H1 (cell line): Measurements from ENCODE around the gene FBXO45. TPM values are rescaled to one million over a fixed set of nuclear protein-coding genes. Genes with fewer than 3 reads are reported as not detected.

Experiments
- CTCF ChIA-PET: fragments of 300-600 bp; sonication (Branson Sonifier 250); formaldehyde crosslinking; loops from one replicate; lab custom pipeline; 2021; ENCODE audit not compliant: partially characterized antibody; lab: Charles Lee
- POLR2A ChIA-PET: fragments of 300-600 bp; sonication (Branson Sonifier 250); formaldehyde crosslinking; loops from one replicate; lab custom pipeline; 2021; ENCODE audit warnings: inconsistent platforms; ENCODE audit not compliant: partially characterized antibody; lab: Charles Lee
- DNase-seq, 2 experiments: peaks; one replicate each; pipeline versions ENCODE4 v3.0.0 to v3.0.0-alpha.2; 2010 to 2022; ENCODE audit warnings: low spot score in 2 of 2, low read depth in 1 of 2, mixed read lengths in 1 of 2
- FAIRE-seq: peaks from 2 replicates; lab custom pipeline; 2011; peaks lifted over from hg19 to GRCh38; lab: Jason Lieb, UNC
- H2AFZ ChIP-seq: 2 replicates; pipeline ENCODE4 v1.8.1; 2012; ENCODE audit warnings: low read length, inconsistent platforms
- H2AK5ac ChIP-seq: 2 replicates; pipeline ENCODE4 v1.6.1; 2013; ENCODE audit warnings: low read depth, low read length
- H2BK120ac ChIP-seq: replicated peaks from 2 replicates; pipeline ENCODE3; 2013; ENCODE audit warnings: low read depth, low read length, inconsistent platforms
- H2BK12ac ChIP-seq: 2 replicates; pipeline ENCODE4 v1.6.1; 2013; ENCODE audit warnings: low read depth, low read length
- H2BK15ac ChIP-seq: 2 replicates; pipeline ENCODE4 v1.6.1; 2013; ENCODE audit warnings: low read length
- H2BK20ac ChIP-seq: 2 replicates; pipeline ENCODE4 v1.6.1; 2013; ENCODE audit warnings: low read length
- H2BK5ac ChIP-seq: 2 replicates; pipeline ENCODE4 v1.6.1; 2013; ENCODE audit warnings: low read depth, low read length
- H3K14ac ChIP-seq: 2 replicates; pipeline ENCODE4 v1.6.1; 2013; ENCODE audit warnings: inconsistent platforms; ENCODE audit not compliant: insufficient read length
- H3K18ac ChIP-seq: 2 replicates; pipeline ENCODE4 v1.6.1; 2013; ENCODE audit warnings: low read length; ENCODE audit errors: extremely low read depth
- H3K23ac ChIP-seq: 2 replicates; pipeline ENCODE4 v1.6.1; 2013; ENCODE audit warnings: inconsistent platforms; ENCODE audit not compliant: insufficient read length
- H3K23me2 ChIP-seq: 2 replicates; pipeline ENCODE4 v1.6.1; 2013; ENCODE audit warnings: low read depth, low read length
- H3K27ac ChIP-seq: 2 replicates; pipeline ENCODE4 v1.6.1; 2011; ENCODE audit warnings: low read depth, low read length, inconsistent platforms
- H3K27me3 ChIP-seq, 4 experiments: replicated peaks in 1 of 4; 1 replicate in 1 of 4; 2 replicates in 3 of 4; pipeline versions ENCODE4 v1.6.1 to v1.8.1; 2011 to 2013; ENCODE audit warnings: low read length in 3 of 4, mild to moderate bottlenecking in 3 of 4, inconsistent platforms in 2 of 4, mixed read lengths in 2 of 4, moderate library complexity in 1 of 4; ENCODE audit not compliant: control insufficient read depth in 3 of 4, insufficient read depth in 3 of 4; ENCODE audit errors: extremely low read depth in 1 of 4
- H3K36me3 ChIP-seq, 4 experiments: 2 replicates each; pipeline versions ENCODE4 v1.6.1 to v1.8.1; 2011 to 2013; ENCODE audit warnings: mild to moderate bottlenecking in 4 of 4, low read length in 3 of 4, moderate library complexity in 2 of 4, control low read depth in 1 of 4, inconsistent platforms in 1 of 4; ENCODE audit not compliant: insufficient read depth in 4 of 4, control insufficient read depth in 2 of 4
- H3K4ac ChIP-seq: replicated peaks from 2 replicates; pipeline ENCODE3; 2013; ENCODE audit warnings: low read length, low read depth, mixed read lengths, inconsistent platforms; ENCODE audit not compliant: insufficient read length
- H3K4me1 ChIP-seq, 4 experiments: replicated peaks in 1 of 4; 1 replicate in 1 of 4; 2 replicates in 3 of 4; pipeline versions ENCODE4 v1.6.1 to v1.8.1; 2011 to 2013; ENCODE audit warnings: low read length in 3 of 4, inconsistent platforms in 2 of 4, mixed read lengths in 1 of 4; ENCODE audit not compliant: insufficient read depth in 4 of 4, control insufficient read depth in 3 of 4
- H3K4me2 ChIP-seq, 2 experiments: 2 replicates each; pipeline versions ENCODE4 v1.6.1 to v1.8.1; 2011 to 2013; ENCODE audit warnings: low read depth in 2 of 2, low read length in 2 of 2, control low read depth in 1 of 2, inconsistent platforms in 1 of 2, mild to moderate bottlenecking in 1 of 2; ENCODE audit not compliant: insufficient read depth in 1 of 2
- H3K4me3 ChIP-seq, 4 experiments: fragments of 200-600, 300-600 bp in 1 of 4; sonication (generic), shearing (Covaris generic), sonication (Bioruptor Twin) in 1 of 4; 2 replicates each; pipeline versions ENCODE4 v1.5.1 to v1.8.1; 2011 to 2016; ENCODE audit warnings: low read length in 4 of 4, low read depth in 3 of 4, control low read depth in 2 of 4, inconsistent platforms in 2 of 4, mild to moderate bottlenecking in 2 of 4, mixed read lengths in 1 of 4, moderate library complexity in 1 of 4; ENCODE audit not compliant: insufficient read depth in 2 of 4; ENCODE audit errors: extremely low read depth in 1 of 4
- H3K56ac ChIP-seq: replicated peaks from 2 replicates; pipeline ENCODE3; 2013; ENCODE audit warnings: low read depth, mild to moderate bottlenecking, mixed read lengths, low read length, inconsistent platforms; ENCODE audit not compliant: insufficient read length
- H3K79me1 ChIP-seq: 2 replicates; pipeline ENCODE4 v1.6.1; 2013; ENCODE audit warnings: low read depth, low read length, control low read depth
- H3K79me2 ChIP-seq, 2 experiments: 2 replicates each; pipeline versions ENCODE4 v1.6.1 to v1.8.1; 2012 to 2013; ENCODE audit warnings: low read length in 2 of 2, mild to moderate bottlenecking in 2 of 2, inconsistent platforms in 1 of 2; ENCODE audit not compliant: insufficient read depth in 2 of 2, control insufficient read depth in 1 of 2
- H3K9ac ChIP-seq, 4 experiments: replicated peaks in 1 of 4; 1 replicate in 1 of 4; 2 replicates in 3 of 4; pipeline versions ENCODE4 v1.6.1 to v1.8.1; 2011 to 2013; ENCODE audit warnings: low read depth in 3 of 4, low read length in 3 of 4, control low read depth in 2 of 4, mild to moderate bottlenecking in 2 of 4, moderate library complexity in 2 of 4, inconsistent platforms in 1 of 4; ENCODE audit errors: extremely low read depth in 1 of 4
- H3K9me3 ChIP-seq, 2 experiments: 2 replicates each; pipeline versions ENCODE4 v1.6.1 to v1.8.1; 2012 to 2013; ENCODE audit warnings: mild to moderate bottlenecking in 2 of 2, moderate library complexity in 2 of 2, control low read depth in 1 of 2, inconsistent platforms in 1 of 2, low read depth in 1 of 2, low read length in 1 of 2, mixed read lengths in 1 of 2; ENCODE audit not compliant: insufficient read depth in 2 of 2
- H4K20me1 ChIP-seq, 2 experiments: replicated peaks in 1 of 2; 2 replicates each; pipeline versions ENCODE3 to v1.8.1; 2011 to 2013; ENCODE audit warnings: inconsistent platforms in 2 of 2, low read length in 2 of 2, mild to moderate bottlenecking in 1 of 2; ENCODE audit not compliant: insufficient read depth in 2 of 2, control insufficient read depth in 1 of 2
- H4K5ac ChIP-seq: 2 replicates; pipeline ENCODE4 v1.6.1; 2013; ENCODE audit warnings: low read length, low read depth, mixed read lengths, inconsistent platforms; ENCODE audit not compliant: insufficient read length
- H4K8ac ChIP-seq: 2 replicates; pipeline ENCODE4 v1.8.0; 2013; ENCODE audit warnings: mild to moderate bottlenecking, moderate library complexity, low read length, inconsistent platforms; ENCODE audit not compliant: insufficient read depth; ENCODE audit errors: extremely low read depth
- H4K91ac ChIP-seq: replicated peaks from 2 replicates; pipeline ENCODE3; 2013; ENCODE audit warnings: low read length, mixed read lengths, inconsistent platforms; ENCODE audit not compliant: insufficient read length
- ATF2 ChIP-seq: IDR thresholded peaks from 2 replicates; pipeline ENCODE4 v1.6.1; 2012; ENCODE audit warnings: low read length, inconsistent platforms
- CEBPB ChIP-seq: IDR thresholded peaks from 2 replicates; pipeline ENCODE4 v1.6.1; 2012; ENCODE audit warnings: low read depth, low read length
- HDAC2 ChIP-seq, 2 experiments: fragments of 300-600 bp in 1 of 2; sonication (generic) in 1 of 2; IDR thresholded peaks; 2 replicates each; pipeline ENCODE4 v1.6.1; 2011 to 2012; ENCODE audit warnings: low read depth in 2 of 2, low read length in 2 of 2, mild to moderate bottlenecking in 2 of 2, moderate library complexity in 2 of 2, borderline replicate concordance in 1 of 2, inconsistent platforms in 1 of 2
- JUN ChIP-seq: IDR thresholded peaks from 2 replicates; pipeline ENCODE4 v1.6.1; 2011; ENCODE audit warnings: low read depth, mild to moderate bottlenecking, improper control_type of control experiment, low read length
- RAD21 ChIP-seq, 2 experiments: IDR thresholded peaks in 1 of 2; conservative IDR thresholded peaks in 1 of 2; 2 replicates each; pipeline ENCODE4 v1.6.1; 2011; ENCODE audit warnings: low read depth in 2 of 2, low read length in 2 of 2, improper control_type of control experiment in 1 of 2, inconsistent platforms in 1 of 2, mild to moderate bottlenecking in 1 of 2, moderate library complexity in 1 of 2
- SP4 ChIP-seq: IDR thresholded peaks from 2 replicates; pipeline ENCODE4 v1.6.1; 2012; ENCODE audit warnings: low read length, inconsistent platforms
- TEAD4 ChIP-seq: IDR thresholded peaks from 2 replicates; pipeline ENCODE4 v1.6.1; 2012; ENCODE audit warnings: low read depth, low read length, inconsistent platforms, mixed read lengths
- WGBS, 2 experiments: shearing (Covaris generic) in 1 of 2; methylation state at CpG; one replicate each; pipeline versions ENCODE4 v1.1.6 to v1.1.7; 2013 to 2015; ENCODE audit warnings: low lambda C conversion rate in 2 of 2, mixed read lengths in 2 of 2, inconsistent platforms in 1 of 2, low coverage in 1 of 2, missing lambda C conversion rate in 1 of 2; ENCODE audit not compliant: insufficient replicate concordance in 2 of 2, insufficient coverage in 1 of 2, insufficient read length in 1 of 2; ENCODE audit errors: extremely low coverage in 1 of 2, missing lambda C conversion rate in 1 of 2; 5-methylcytosine and 5-hydroxymethylcytosine counted together
- polyA plus RNA-seq, 7 experiments: library from polyadenylated mRNA; depleted of rRNA in 3 of 7; stranded (reverse) in 5 of 7; unstranded in 2 of 7; fragments of >200 nt in 5 of 7; fragments of 200-250 nt in 2 of 7; gene quantifications; 1 replicate in 5 of 7; 2 replicates in 1 of 7; 4 replicates in 1 of 7; pipeline versions ENCODE4 v1.2.1 to v1.2.3, GENCODE V29; 2011 to 2013; ENCODE audit warnings: missing spikeins in 2 of 7, mixed read lengths in 2 of 7
- total RNA-seq: library from RNA; stranded (reverse); fragmentation: NEBNext Ultra II Directional; extraction: Animal tissue kit (Norgen Biotek cat#: 25700); gene quantifications from 2 replicates; pipeline ENCODE4 v1.2.1, GENCODE V29; 2021

Gene FBXO45
- total and polyA plus RNA-seq, 2 of the 8 experiments (the other 6 are each of a cell fraction or from before 2014, with no cell fraction given): 5.2 to 19.4 TPM

DNA sequence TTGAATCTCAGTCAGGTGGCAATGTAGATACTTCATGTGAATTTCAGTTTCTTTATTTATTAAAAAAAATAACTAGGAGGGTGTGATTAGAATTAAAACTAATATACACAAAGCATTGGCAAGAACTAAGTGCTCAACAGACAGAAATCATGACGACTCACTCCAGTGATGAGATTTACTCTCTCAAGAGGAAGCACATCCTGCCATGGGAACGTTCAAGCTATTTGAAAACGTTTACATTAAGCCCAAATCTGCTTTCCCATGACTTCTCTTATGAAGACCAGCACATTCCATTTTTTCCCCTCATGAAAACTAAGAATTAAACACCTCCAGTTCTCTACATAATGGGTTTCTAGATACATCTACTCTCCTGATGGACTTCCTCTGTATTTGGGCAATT, 8.6 kb upstream of the FBXO45 start:
- 85% methylated on average over 3 of the region's 3 CpGs; no CpG with 5 or more reads in 1 of the 2 experiments for WGBS, 2 experiments

More for the DNA sequence above, 8.6 kb upstream of the FBXO45 start:
- H2BK5ac ChIP-seq: no peak overlapping the region
- FAIRE-seq (no peak), DNase-seq (no peak)
- no peak overlapping the region for H3K4me2 ChIP-seq
- no peaks in the 10 kb centered on the region for H3K4me1 ChIP-seq
- H4K91ac ChIP-seq: no peak overlapping the region
- H3K27ac ChIP-seq: no peak overlapping the region
- CTCF ChIA-PET: no interaction called here
- no peak overlapping the region for H3K14ac ChIP-seq
- H2BK12ac ChIP-seq: no peak overlapping the region
- H3K18ac ChIP-seq: no peak overlapping the region
- no peak overlapping the region for H2AK5ac ChIP-seq
- H3K4ac ChIP-seq: no peak overlapping the region
- H3K79me1 ChIP-seq: no peaks in the 10 kb centered on the region; the same call in 1 of the 2 replicates
- H3K23me2 ChIP-seq: no peaks in the 10 kb centered on the region
- no peak for TF ChIP-seq JUN
- no peak for TF ChIP-seq TEAD4
- no peak for TF ChIP-seq SP4
- no peak for TF ChIP-seq RAD21 (IDR thresholded peaks at IDR 0.05 in 1 of 2, conservative IDR thresholded peaks at IDR 0.05 in 1 of 2; ENCODE audit: low read depth in 2 of 2, low read length in 2 of 2)
- TF ChIP-seq HDAC2 (IDR thresholded peaks at IDR 0.05; ENCODE audit: borderline replicate concordance in 1 of 2, low read depth in 2 of 2, low read length in 2 of 2): no peak
- no peak for TF ChIP-seq CEBPB
- TF ChIP-seq ATF2: no peak
- H3K9ac ChIP-seq: no peak overlapping the region
- H3K36me3 ChIP-seq: peaks cover 0 to 9% (median 1%) of the 10 kb centered on the region in 4 experiments; a peak in 3 of 8 replicates
- no peak overlapping the region for H4K8ac ChIP-seq
- H2BK20ac ChIP-seq: no peak overlapping the region
- H2BK15ac ChIP-seq: no peak overlapping the region
- H2BK120ac ChIP-seq: no peak overlapping the region
- peaks cover 0 to 4% of the 10 kb centered on the region in 2 experiments for H4K20me1 ChIP-seq
- H3K23ac ChIP-seq: no peak overlapping the region
- no peak overlapping the region for H3K4me3 ChIP-seq
- H2AFZ ChIP-seq: no peak overlapping the region
- H4K5ac ChIP-seq: no peak overlapping the region
- H3K79me2 ChIP-seq: no peaks in the 10 kb centered on the region
- POLR2A ChIA-PET: interaction anchor here (6.3 kb wide), 1 partner anchor 9 kb away, joined by 27 read pairs; the partner anchor contains the start of genes FBXO45 and WDR53
- H3K9me3 ChIP-seq: no peaks in the 10 kb centered on the region
- no peaks in the 10 kb centered on the region for H3K27me3 ChIP-seq
- no peak overlapping the region for H3K56ac ChIP-seq
